ENCODE measurements around the gene SLC25A39.

Gene SLC25A39

GRCh38 chr17:44273607-44274006 lies 51.0 kb downstream of the SLC25A39 start:
- DNase-seq (ENCODE audit: low spot score), result no peak

- no peak for DNase-seq (ENCODE audit: low spot score)
Measured at GRCh38 chr17:44272954-44273353, 51.7 kb downstream of the SLC25A39 start.

DNA sequence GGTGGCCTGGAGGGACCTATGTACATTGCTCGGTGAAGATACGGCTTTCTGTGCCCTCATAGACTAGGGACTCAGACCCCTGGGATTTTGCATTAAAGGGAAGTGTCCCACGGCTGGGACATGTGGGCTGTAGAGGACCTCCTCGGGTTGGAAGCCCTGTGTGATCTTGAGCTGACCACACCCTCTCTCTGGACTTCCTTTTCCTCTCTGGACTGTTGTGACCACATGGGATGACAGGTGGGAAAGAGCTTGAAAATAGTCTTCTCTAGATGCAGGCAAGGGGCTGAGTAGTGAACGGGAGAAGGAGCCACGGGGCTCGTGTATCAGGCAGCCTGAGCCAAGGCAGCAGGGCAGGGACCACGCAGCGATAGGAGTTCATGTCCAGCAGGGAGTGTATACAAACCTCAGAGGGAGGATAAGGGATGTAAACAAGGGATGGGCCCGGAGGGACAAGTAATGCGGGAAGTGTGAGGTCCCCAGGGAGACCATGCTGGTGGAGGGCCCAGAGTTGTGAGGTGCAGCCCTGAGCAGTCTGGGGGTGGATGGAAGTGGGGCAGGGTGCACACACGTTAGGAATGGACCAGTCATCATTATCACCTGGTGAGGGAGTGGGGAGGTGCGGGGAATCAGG lies 52.2 kb downstream of the SLC25A39 start:
- DNase-seq (ENCODE audit: low spot score), result no peak

All from RKO (cell line).